PFSK-1 (cell line): ENCODE results near the gene TMEM95.
A peak's percentile ranks its signal among the peaks of the same experiment; 100 is the strongest.

ENCODE experiments used
- POLR2AphosphoS5 ChIP-seq: IDR thresholded peaks from 2 replicates; pipeline ENCODE4 v1.6.1; 2012; ENCODE audit warnings: low read depth, mild to moderate bottlenecking, control low read depth, low read length, moderate library complexity
- SIN3A ChIP-seq: IDR thresholded peaks from 2 replicates; pipeline ENCODE4 v1.6.1; 2012; ENCODE audit warnings: mild to moderate bottlenecking, low read length, moderate library complexity, borderline replicate concordance; ENCODE audit not compliant: insufficient read depth
- TAF1 ChIP-seq: IDR thresholded peaks from 2 replicates; pipeline ENCODE4 v1.6.1; 2012; ENCODE audit warnings: low read length, control low read depth, borderline replicate concordance; ENCODE audit not compliant: insufficient read depth

- TF ChIP-seq POLR2AphosphoS5 (peak; percentile 88), SIN3A (peak; percentile 85; the same call in 1 of the 2 replicates), TAF1 (peak; percentile 76; the same call in 1 of the 2 replicates)
Measured at GRCh38 chr17:7314719-7315569, 40.0 kb upstream of the TMEM95 start, which contains the start of gene GPS2.
